CD4-positive, alpha-beta T cell treated with Interleukin-15 for 1 hour (primary cell): ENCODE results near the gene MB21D2.
"Not testable (repeated sequence)": the region's sequence is repeated elsewhere in the genome, so short reads cannot be mapped to it uniquely, and the experiment has no call there.

Experiments
- DNase-seq: peaks from one replicate; pipeline ENCODE4 v3.0.0-alpha.2; 2020

MB21D2 gene

DNA sequence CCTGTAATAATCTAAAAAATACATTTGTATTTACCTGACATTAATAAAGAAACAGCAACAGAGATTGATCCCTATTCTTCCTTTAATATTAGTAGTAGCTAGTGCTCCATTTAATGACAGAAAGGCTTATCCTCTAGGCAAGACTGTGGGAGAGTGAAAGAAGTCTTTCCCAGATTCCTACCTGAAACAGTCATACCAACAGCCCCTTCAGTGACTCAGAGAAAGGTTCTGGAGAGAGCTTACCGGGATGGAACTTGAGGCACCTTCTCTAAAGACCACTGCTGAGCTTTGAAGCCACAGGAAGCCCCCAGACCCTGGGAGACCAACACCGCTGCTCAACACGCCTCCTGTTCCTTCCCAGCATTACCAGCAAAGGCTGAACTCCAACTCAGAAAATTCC is 123.4 kb downstream of the MB21D2 start:
- DNase-seq, result no peak

GRCh38 chr3:192788816-192789515 is 128.7 kb downstream of the MB21D2 start:
- DNase-seq, result not testable (repeated sequence)

GRCh38 chr3:192778508-192778907 is 139.1 kb downstream of the MB21D2 start:
- DNase-seq, result no peak

- not testable (repeated sequence) for DNase-seq
Observed at GRCh38 chr3:192774341-192774740, 143.3 kb downstream of the MB21D2 start.

- no peak for DNase-seq
Observed at GRCh38 chr3:192772240-192772894, 145.3 kb downstream of the MB21D2 start.

DNA sequence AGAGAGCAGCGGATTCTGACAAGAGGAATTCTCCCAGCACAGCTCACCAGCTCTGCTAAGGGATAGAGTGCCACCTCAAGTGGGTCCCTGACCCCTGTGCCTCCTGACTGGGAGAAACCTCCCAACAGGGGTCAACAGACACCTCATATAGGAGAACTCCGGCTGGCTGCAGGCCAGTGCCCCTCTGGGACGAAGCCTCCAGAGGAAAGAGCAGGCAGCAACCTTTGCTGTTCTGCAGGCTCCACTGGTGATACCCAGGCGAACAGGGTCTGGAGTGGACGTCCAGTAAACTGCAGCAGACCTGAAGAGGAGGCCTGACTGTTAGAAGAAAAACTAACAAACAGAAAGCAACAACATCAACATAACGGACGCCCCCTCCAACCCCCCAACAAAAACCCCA is 159.0 kb downstream of the MB21D2 start:
- DNase-seq, result no peak

- DNase-seq, result no peak
Observed at GRCh38 chr3:192751148-192751547, 166.5 kb downstream of the MB21D2 start.

DNA sequence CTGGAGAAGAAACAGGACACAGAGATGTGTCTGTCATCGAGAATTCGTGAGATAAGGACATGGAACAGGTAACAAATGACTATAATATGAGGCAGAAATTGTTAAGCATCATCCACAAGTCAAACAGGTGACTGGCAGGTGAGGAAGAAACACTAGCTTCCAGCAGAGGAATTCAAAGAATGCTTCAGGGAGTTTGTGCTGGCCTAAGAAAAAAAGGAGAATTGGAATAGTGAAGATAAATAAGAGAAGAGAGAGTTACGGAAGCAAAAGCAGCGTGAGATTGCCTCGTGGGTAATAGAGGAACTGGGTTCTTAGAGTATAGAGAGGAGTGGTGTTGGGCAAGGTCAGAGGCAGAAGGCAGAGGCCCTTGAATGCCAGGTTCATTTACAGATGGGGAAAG is 167.5 kb downstream of the MB21D2 start:
- no peak for DNase-seq

GRCh38 chr3:192747746-192748145 is 169.9 kb downstream of the MB21D2 start:
- DNase-seq, result no peak

DNA sequence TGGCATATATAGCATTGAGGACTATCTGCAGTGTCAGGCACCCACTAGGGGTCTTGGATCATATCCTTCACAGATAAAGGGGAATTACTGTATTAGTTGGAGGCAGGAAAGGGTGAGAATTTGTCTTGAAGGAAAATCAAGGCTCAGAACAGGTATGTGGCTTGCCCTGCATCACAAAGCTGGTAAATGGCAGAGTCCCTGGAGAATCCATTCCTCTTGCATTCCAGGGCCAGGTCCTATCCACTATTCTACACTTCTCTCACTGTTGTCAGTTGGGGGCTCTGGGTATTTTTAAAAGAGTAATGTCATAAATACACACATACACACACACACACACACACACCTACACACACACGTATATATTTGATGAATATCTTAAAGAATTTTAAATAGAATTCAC is 170.5 kb downstream of the MB21D2 start:
- no peak for DNase-seq
